IgD-negative memory B cell (primary cell): ENCODE measurements around the gene HAUS8. TPM values are rescaled to one million over a fixed set of nuclear protein-coding genes. Genes with fewer than 3 reads are reported as not detected.

Source experiments
- polyA plus RNA-seq: library from polyadenylated mRNA; unstranded; fragments of 300-500 nt; fragmentation: Illumina TruSeq; gene quantifications from one replicate; pipeline ENCODE4 v1.2.3, GENCODE V29; 2021

The HAUS8 gene
- polyA plus RNA-seq, 1 donor from 2014 or later: 11.4 TPM

Other genes with a start within 250 kb of the HAUS8 start
- 11.8 TPM for gene SIN3B, start 246.1 kb downstream of the HAUS8 start, polyA plus RNA-seq
- gene F2RL3, start 186.5 kb downstream of the HAUS8 start, polyA plus RNA-seq: 0.36 TPM
- gene CPAMD8, start 48.6 kb downstream of the HAUS8 start, polyA plus RNA-seq: 5.1 TPM
- 26.9 TPM for gene MYO9B, start 325 bp upstream of the HAUS8 start, polyA plus RNA-seq
- 52.5 TPM for gene USE1, start 139.9 kb upstream of the HAUS8 start, polyA plus RNA-seq
- gene OCEL1, start 150.8 kb upstream of the HAUS8 start, polyA plus RNA-seq: 46.0 TPM
- gene NR2F6, start 170.5 kb upstream of the HAUS8 start, polyA plus RNA-seq: 1.3 TPM
- not detected for gene USHBP1, start 189.3 kb upstream of the HAUS8 start, polyA plus RNA-seq
- 115 TPM for gene BABAM1, start 192.0 kb upstream of the HAUS8 start, polyA plus RNA-seq
- gene ANKLE1, start 206.4 kb upstream of the HAUS8 start, polyA plus RNA-seq: 6.1 TPM
- gene ABHD8, start 228.0 kb upstream of the HAUS8 start, polyA plus RNA-seq: 8.5 TPM
- gene MRPL34, start 230.4 kb upstream of the HAUS8 start, polyA plus RNA-seq: 218 TPM
- gene DDA1, start 234.1 kb upstream of the HAUS8 start, polyA plus RNA-seq: 38.6 TPM